Motor neuron (in vitro differentiated cells): ENCODE measurements around the gene ZBTB46. TPM values are rescaled to one million over a fixed set of nuclear protein-coding genes. Genes with fewer than 3 reads are reported as not detected.
"Not testable (repeated sequence)": the region's sequence is repeated elsewhere in the genome, so short reads cannot be mapped to it uniquely, and the experiment has no call there.

Experiments used
- ATAC-seq, 8 experiments: fragments of 200-7000 bp; cut with Tn5 transposase; replicated peaks in 6 of 8; 2 replicates each; pipeline ENCODE4 v1.8.0; 2021; ENCODE audit warnings: mild to moderate bottlenecking in 8 of 8, moderate library complexity in 8 of 8
- H3K27ac ChIP-seq, 2 donors: fragments of 250-450 bp; sonication (Bioruptor Pico); 2 replicates each; pipeline ENCODE4 v1.9.0; 2021; ENCODE audit warnings: antibody characterized with exemption in 2 of 2, mild to moderate bottlenecking in 2 of 2, moderate library complexity in 1 of 2
- H3K4me1 ChIP-seq, 2 donors: fragments of 250-450 bp; sonication (Bioruptor Pico); replicated peaks in 1 of 2; 2 replicates each; pipeline ENCODE4 v1.6.1; 2021; ENCODE audit warnings: antibody characterized with exemption in 2 of 2, mild to moderate bottlenecking in 2 of 2, moderate library complexity in 1 of 2
- H3K4me3 ChIP-seq, 5 donors: fragments of 250-450 bp; sonication (Bioruptor Pico); 2 replicates each; pipeline ENCODE4 v1.9.0; 2021; ENCODE audit warnings: antibody characterized with exemption in 5 of 5, mild to moderate bottlenecking in 5 of 5, moderate library complexity in 4 of 5
- WGBS, 10 experiments: fragments of 450-650 bp; shearing (Covaris generic); methylation state at CpG; one replicate each; pipeline ENCODE4 v1.0.0; 2022; 5-methylcytosine and 5-hydroxymethylcytosine counted together
- in situ Hi-C, 9 experiments: fragments of 400-800 bp; cut with MboI; loops; one replicate each; pipeline ENCODE4 v1.15.0; 2021; ENCODE audit warnings: low sequenced_read_pairs in 9 of 9, low pct_unique_long_range_greater_than_20kb in 2 of 9; ENCODE audit not compliant: unreplicated experiment in 9 of 9
- total RNA-seq, 8 experiments: library from RNA; unstranded; fragments of 300-600 nt; gene quantifications; 2 replicates each; pipeline versions ENCODE4 v1.2.3 to v1.2.4, GENCODE V29; 2022

The ZBTB46 gene
- total RNA-seq, 8 experiments from 2014 or later, result 2.2 to 23.5 (median 16.2) TPM

- in situ Hi-C loops, result no loop called here
- no peak overlapping the region for H3K27ac ChIP-seq
- WGBS, 10 experiments, result 97 to 100% (median 100%) methylated on average over 1 to 7 of the region's 12 CpGs; no CpG with 5 or more reads in 7 of the 10 experiments
- H3K4me1 ChIP-seq, result peaks cover 0 to 10% of the 10 kb centered on the region in 2 donors
- no peak for ATAC-seq
- no peak overlapping the region for H3K4me3 ChIP-seq
Observed at GRCh38 chr20:63782521-63782971, 48.5 kb downstream of the ZBTB46 start.

- WGBS, 10 experiments, result 27 to 100% (median 95%) methylated on average over 1 to 4 of the region's 18 CpGs; no CpG with 5 or more reads in 4 of the 10 experiments
- no peak for ATAC-seq
- no peak overlapping the region for H3K4me3 ChIP-seq
- peaks cover 0 to 10% of the 10 kb centered on the region in 2 donors for H3K4me1 ChIP-seq
- no peak overlapping the region for H3K27ac ChIP-seq
- in situ Hi-C loops, result no loop called here
Observed at GRCh38 chr20:63782051-63782471, 49.0 kb downstream of the ZBTB46 start.

- Histone ChIP-seq H3K4me1 (peaks cover 0 to 6% of the 10 kb centered on the region in 2 donors), H3K27ac (no peak overlapping the region), H3K4me3 (no peak overlapping the region)
- ATAC-seq, result no peak
- WGBS, 10 experiments, result 72 to 100% (median 84%) methylated on average over 1 to 8 of the region's 14 CpGs; no CpG with 5 or more reads in 1 of the 10 experiments
- in situ Hi-C loops, result no loop called here
Observed at GRCh38 chr20:63781181-63781580, 49.9 kb downstream of the ZBTB46 start.

GRCh38 chr20:63778857-63779256, 52.2 kb downstream of the ZBTB46 start:
- H3K4me1 ChIP-seq, result peaks cover 7 to 12% of the 10 kb centered on the region in 2 donors
- no peak overlapping the region for H3K4me3 ChIP-seq
- no peak overlapping the region for H3K27ac ChIP-seq
- in situ Hi-C loops, result no loop called here
- ATAC-seq, result no peak
- 77 to 100% (median 87%) methylated on average over 3 to 6 of the region's 9 CpGs; no CpG with 5 or more reads in 2 of the 10 experiments for WGBS, 10 experiments

- 20 to 93% (median 43%) methylated on average over 1 to 9 of the region's 19 CpGs; no CpG with 5 or more reads in 5 of the 10 experiments for WGBS, 10 experiments
- peak in 3 of 8 experiments; percentile 32 to 38 (median 36) for ATAC-seq
- H3K27ac ChIP-seq, result no peak overlapping the region
- peaks cover 10 to 15% of the 10 kb centered on the region in 2 donors for H3K4me1 ChIP-seq
- in situ Hi-C loops, result no loop called here
- H3K4me3 ChIP-seq, result no peak overlapping the region
Observed at GRCh38 chr20:63778034-63778752, 52.9 kb downstream of the ZBTB46 start.

GRCh38 chr20:63777614-63778013, 53.5 kb downstream of the ZBTB46 start:
- no peak overlapping the region for H3K4me3 ChIP-seq
- 76 to 100% (median 96%) methylated on average over 1 to 11 of the region's 13 CpGs; no CpG with 5 or more reads in 1 of the 10 experiments for WGBS, 10 experiments
- no peak overlapping the region for H3K27ac ChIP-seq
- H3K4me1 ChIP-seq, result peaks cover 16 to 21% of the 10 kb centered on the region in 2 donors
- in situ Hi-C loops, result no loop called here
- no peak for ATAC-seq

- H3K4me3 ChIP-seq, ATAC-seq, H3K27ac ChIP-seq, in situ Hi-C loops: not testable (repeated sequence)
- 80 to 100% (median 100%) methylated on average over 1 to 4 of the region's 23 CpGs; no CpG with 5 or more reads in 4 of the 10 experiments for WGBS, 10 experiments
- peaks cover 21 to 28% of the 10 kb centered on the region in 2 donors for H3K4me1 ChIP-seq
Observed at GRCh38 chr20:63776875-63777274, 54.2 kb downstream of the ZBTB46 start.

- peak overlapping the region in 1 of 5 donors; percentile 13 for H3K4me3 ChIP-seq
- peaks cover 23 to 31% of the 10 kb centered on the region in 2 donors for H3K4me1 ChIP-seq
- WGBS, 10 experiments, result 0 to 69% (median 24%) methylated on average over 1 to 16 of the region's 67 CpGs; no CpG with 5 or more reads in 6 of the 10 experiments
- ATAC-seq, result peak in 7 of 8 experiments; percentile 29 to 88 (median 73)
- in situ Hi-C loops, result no loop called here
- H3K27ac ChIP-seq, result peak overlapping the region; percentile 16 to 29
Observed at GRCh38 chr20:63775096-63775978, 55.7 kb downstream of the ZBTB46 start.

GRCh38 chr20:63774306-63774705, 56.8 kb downstream of the ZBTB46 start:
- H3K27ac ChIP-seq, result no peak overlapping the region
- WGBS, 10 experiments, result 80 to 100% (median 90%) methylated on average over 1 to 5 of the region's 15 CpGs; no CpG with 5 or more reads in 4 of the 10 experiments
- in situ Hi-C loops, result loop anchor here in 1 of 9 experiments (25.0 kb wide), 1 partner anchor 88 kb away; the partner anchor contains the start of genes ABHD16B and TPD52L2
- H3K4me3 ChIP-seq, result no peak overlapping the region
- H3K4me1 ChIP-seq, result peaks cover 26 to 39% of the 10 kb centered on the region in 2 donors
- ATAC-seq, result no peak

- in situ Hi-C loops, result loop anchor here in 1 of 9 experiments (25.0 kb wide), 1 partner anchor 89 kb away; the partner anchor contains the start of genes ABHD16B and TPD52L2
- Histone ChIP-seq H3K4me1 (peaks cover 26 to 39% of the 10 kb centered on the region in 2 donors), H3K27ac (peak overlapping the region; percentile 73 to 82), H3K4me3 (no peak overlapping the region)
- ATAC-seq, result no peak
- 88 to 100% (median 98%) methylated on average over 4 to 14 of the region's 33 CpGs; no CpG with 5 or more reads in 5 of the 10 experiments for WGBS, 10 experiments
Observed at GRCh38 chr20:63773571-63774241, 57.4 kb downstream of the ZBTB46 start.

- Histone ChIP-seq H3K27ac (peak overlapping the region; percentile 73 to 82), H3K4me3 (no peak overlapping the region), H3K4me1 (peaks cover 26 to 39% of the 10 kb centered on the region in 2 donors)
- in situ Hi-C loops, result loop anchor here in 1 of 9 experiments (25.0 kb wide), 1 partner anchor 89 kb away; the partner anchor contains the start of genes ABHD16B and TPD52L2
- WGBS, 10 experiments, result 0 to 93% (median 73%) methylated on average over 2 to 10 of the region's 20 CpGs; no CpG with 5 or more reads in 2 of the 10 experiments
- peak; percentile 57 to 97 (median 76) for ATAC-seq
Observed at GRCh38 chr20:63772781-63773518, 58.1 kb downstream of the ZBTB46 start.
